Breast epithelium (tissue), 4 donors: ENCODE measurements around the gene MLST8. TPM values are rescaled to one million over a fixed set of nuclear protein-coding genes. Genes with fewer than 3 reads are reported as not detected.
A peak's percentile ranks its signal among the peaks of the same experiment; 100 is the strongest.

Experiments
- DNase-seq, 2 donors: peaks; one replicate each; pipeline ENCODE4 v3.0.0-alpha.2; 2019; ENCODE audit warnings: low spot score in 2 of 2
- H3K27ac ChIP-seq, 2 donors: fragments of 200-600 bp; sonication (generic) in 1 of 2; one replicate each; pipeline ENCODE4 v1.5.1; 2016 to 2019; ENCODE audit warnings: mild to moderate bottlenecking in 1 of 2
- H3K27me3 ChIP-seq, 2 donors: fragments of 200-600 bp; sonication (generic) in 1 of 2; one replicate each; pipeline versions ENCODE4 v1.5.1 to v1.6.0; 2017 to 2019; ENCODE audit warnings: control low read depth in 1 of 2, mild to moderate bottlenecking in 1 of 2
- H3K36me3 ChIP-seq: fragments of 200-600 bp; one replicate; pipeline ENCODE4 v1.5.1; 2019
- H3K4me1 ChIP-seq, 2 donors: fragments of 200-600 bp; sonication (generic); one replicate each; pipeline ENCODE4 v1.5.1; 2016 to 2019; ENCODE audit warnings: control low read depth in 1 of 2
- H3K4me3 ChIP-seq, 3 donors: fragments of 200-600 bp; sonication (generic); 1 replicate in 2 of 3; 2 replicates in 1 of 3; pipeline ENCODE4 v1.5.1; 2016 to 2019; ENCODE audit warnings: mild to moderate bottlenecking in 3 of 3, moderate library complexity in 2 of 3
- H3K9me3 ChIP-seq, 2 donors: fragments of 200-600 bp; sonication (generic) in 1 of 2; one replicate each; pipeline ENCODE4 v1.5.1; 2016 to 2019; ENCODE audit warnings: control low read depth in 1 of 2
- CTCF ChIP-seq, 3 donors: fragments of 450-650 bp; IDR thresholded peaks; one replicate each; pipeline ENCODE4 v1.5.1; 2016 to 2017; ENCODE audit warnings: antibody characterized with exemption in 3 of 3, mild to moderate bottlenecking in 3 of 3, moderate library complexity in 3 of 3
- POLR2A ChIP-seq: fragments of 450-650 bp; IDR thresholded peaks from one replicate; pipeline ENCODE4 v1.6.1; 2016; ENCODE audit warnings: antibody characterized with exemption, mild to moderate bottlenecking, moderate library complexity
- POLR2AphosphoS5 ChIP-seq, 3 donors: sonication (generic); formaldehyde crosslinking; IDR thresholded peaks; one replicate each; pipeline ENCODE4 v1.6.1; 2017; ENCODE audit warnings: antibody characterized with exemption in 3 of 3
- intact Hi-C: fragments of 100-400 bp; cut with DNase I; formaldehyde crosslinking; loops from one replicate; pipeline ENCODE4 v1.15.1; 2023; ENCODE audit warnings: low total_unique reads
- total RNA-seq, 3 donors: library from RNA; depleted of rRNA; stranded (reverse); fragments of >200 nt; gene quantifications; one replicate each; pipeline ENCODE4 v1.1.0, GENCODE V29; 2016

The MLST8 gene
- total RNA-seq, 3 donors from 2014 or later, result 42.7 to 48.1 (median 46.5) TPM

- Histone ChIP-seq H3K9me3 (no peaks in the 10 kb centered on the region), H3K4me1 (peaks cover 0 to 5% of the 10 kb centered on the region in 2 donors), H3K27ac (no peak overlapping the region), H3K36me3 (no peaks in the 10 kb centered on the region), H3K4me3 (no peak overlapping the region), H3K27me3 (no peaks in the 10 kb centered on the region)
- intact Hi-C loops, result no loop called here
- no peak for TF ChIP-seq POLR2AphosphoS5 (IDR thresholded peaks at IDR 0.05)
- no peak for TF ChIP-seq CTCF (IDR thresholded peaks at IDR 0.05)
- no peak for TF ChIP-seq POLR2A
- DNase-seq, result no peak
Observed at GRCh38 chr16:2190002-2190658, 15.1 kb upstream of the MLST8 start.

- Histone ChIP-seq H3K9me3 (no peaks in the 10 kb centered on the region), H3K4me3 (no peak overlapping the region), H3K4me1 (peaks cover under 1 to 12% of the 10 kb centered on the region in 2 donors), H3K36me3 (no peaks in the 10 kb centered on the region), H3K27me3 (no peaks in the 10 kb centered on the region), H3K27ac (no peak overlapping the region)
- DNase-seq, result no peak
- intact Hi-C loops, result no loop called here
- TF ChIP-seq CTCF (IDR thresholded peaks at IDR 0.05), result no peak
- TF ChIP-seq POLR2AphosphoS5 (IDR thresholded peaks at IDR 0.05), result no peak
- TF ChIP-seq POLR2A, result no peak
Observed at GRCh38 chr16:2190659-2191445, 14.4 kb upstream of the MLST8 start.

- peaks cover 5 to 14% of the 10 kb centered on the region in 2 donors for H3K4me1 ChIP-seq
- no peak overlapping the region for H3K4me3 ChIP-seq
- H3K9me3 ChIP-seq, result no peaks in the 10 kb centered on the region
- no peak for DNase-seq
- H3K27me3 ChIP-seq, result no peaks in the 10 kb centered on the region
- TF ChIP-seq CTCF (IDR thresholded peaks at IDR 0.05) (no peak), POLR2A (no peak), POLR2AphosphoS5 (IDR thresholded peaks at IDR 0.05) (no peak)
- no peak overlapping the region for H3K27ac ChIP-seq
- intact Hi-C loops, result no loop called here
- H3K36me3 ChIP-seq, result no peaks in the 10 kb centered on the region
Observed at GRCh38 chr16:2191446-2191706, 13.9 kb upstream of the MLST8 start.

- no peak for TF ChIP-seq POLR2AphosphoS5 (IDR thresholded peaks at IDR 0.05)
- TF ChIP-seq POLR2A, result no peak
- no peak for TF ChIP-seq CTCF (IDR thresholded peaks at IDR 0.05)
- Histone ChIP-seq H3K27me3 (no peaks in the 10 kb centered on the region), H3K4me1 (peaks cover 5 to 14% of the 10 kb centered on the region in 2 donors), H3K36me3 (no peaks in the 10 kb centered on the region), H3K4me3 (no peak overlapping the region), H3K9me3 (no peaks in the 10 kb centered on the region), H3K27ac (no peak overlapping the region)
- DNase-seq, result no peak
- intact Hi-C loops, result no loop called here
Observed at GRCh38 chr16:2194166-2194834, 11.0 kb upstream of the MLST8 start.

- no peak overlapping the region for H3K27ac ChIP-seq
- no peaks in the 10 kb centered on the region for H3K27me3 ChIP-seq
- peak in 1 of 2 donors; percentile 56 for DNase-seq
- H3K4me3 ChIP-seq, result peak overlapping the region in 2 of 3 donors; percentile 60 to 85
- peak; percentile 6 to 70 (median 41) for TF ChIP-seq CTCF (IDR thresholded peaks at IDR 0.05)
- no peak for TF ChIP-seq POLR2A
- no peak for TF ChIP-seq POLR2AphosphoS5 (IDR thresholded peaks at IDR 0.05)
- intact Hi-C loops, result no loop called here
- H3K9me3 ChIP-seq, result no peaks in the 10 kb centered on the region
- H3K36me3 ChIP-seq, result no peaks in the 10 kb centered on the region
- peaks cover 5 to 14% of the 10 kb centered on the region in 2 donors for H3K4me1 ChIP-seq
Observed at GRCh38 chr16:2194852-2195321, 10.4 kb upstream of the MLST8 start.
